Prostate gland (tissue), 2 donors: Measurements from ENCODE around the gene CBY1. TPM values are rescaled to one million over a fixed set of nuclear protein-coding genes. Genes with fewer than 3 reads are reported as not detected.

Experiments
- DNase-seq: peaks from one replicate; pipeline ENCODE4 v3.0.0-alpha.2; 2019; ENCODE audit warnings: low spot score
- H3K27ac ChIP-seq, 2 donors: fragments of 200-600 bp; sonication (generic); 2 replicates each; pipeline ENCODE4 v1.5.1; 2017 to 2019
- H3K27me3 ChIP-seq: fragments of 200-600 bp; sonication (generic); replicated peaks from 2 replicates; pipeline ENCODE4 v1.5.1; 2019; ENCODE audit not compliant: insufficient read depth
- H3K36me3 ChIP-seq, 2 donors: fragments of 200-600 bp; sonication (generic); 1 replicate in 1 of 2; 2 replicates in 1 of 2; pipeline versions ENCODE4 v1.5.1 to v1.8.1; 2017 to 2019
- H3K4me1 ChIP-seq: fragments of 200-600 bp; sonication (generic); replicated peaks from 2 replicates; pipeline ENCODE4 v1.5.1; 2019
- H3K4me3 ChIP-seq, 2 donors: fragments of 200-600 bp; sonication (generic); 2 replicates each; pipeline ENCODE4 v1.5.1; 2017 to 2019
- H3K9me3 ChIP-seq: fragments of 200-600 bp; sonication (generic); 2 replicates; pipeline ENCODE4 v1.5.1; 2017
- POLR2A ChIP-seq: fragments of 450-650 bp; IDR thresholded peaks from one replicate; pipeline ENCODE4 v1.6.1; 2016; ENCODE audit warnings: antibody characterized with exemption, mild to moderate bottlenecking
- POLR2AphosphoS5 ChIP-seq: sonication (generic); formaldehyde crosslinking; IDR thresholded peaks from one replicate; pipeline ENCODE4 v1.6.1; 2017; ENCODE audit warnings: antibody characterized with exemption
- WGBS: methylation state at CpG from one replicate; pipeline ENCODE4 v1.1.5; 2018; 5-methylcytosine and 5-hydroxymethylcytosine counted together
- intact Hi-C: fragments of 100-400 bp; cut with DNase I; formaldehyde crosslinking; loops from one replicate; pipeline ENCODE4 v1.14.2; 2022
- total RNA-seq, 2 donors: library from RNA; depleted of rRNA; stranded (reverse); fragments of >200 nt; gene quantifications; one replicate each; pipeline ENCODE4 v1.1.0, GENCODE V29; 2016
- TF ChIP-seq, protein P1 (sequence below), 4 experiments: fragments of 200-600 bp in 2 of 4; fragments of 450-650 bp in 2 of 4; sonication (generic) in 2 of 4; IDR thresholded peaks; 1 replicate in 3 of 4; 2 replicates in 1 of 4; pipeline ENCODE4 v1.5.1; 2016 to 2019; ENCODE audit warnings: antibody characterized with exemption in 4 of 4, mild to moderate bottlenecking in 2 of 4, moderate library complexity in 2 of 4

CBY1 gene
- total RNA-seq, 2 donors from 2014 or later: 24.7 to 41.0 TPM

DNA sequence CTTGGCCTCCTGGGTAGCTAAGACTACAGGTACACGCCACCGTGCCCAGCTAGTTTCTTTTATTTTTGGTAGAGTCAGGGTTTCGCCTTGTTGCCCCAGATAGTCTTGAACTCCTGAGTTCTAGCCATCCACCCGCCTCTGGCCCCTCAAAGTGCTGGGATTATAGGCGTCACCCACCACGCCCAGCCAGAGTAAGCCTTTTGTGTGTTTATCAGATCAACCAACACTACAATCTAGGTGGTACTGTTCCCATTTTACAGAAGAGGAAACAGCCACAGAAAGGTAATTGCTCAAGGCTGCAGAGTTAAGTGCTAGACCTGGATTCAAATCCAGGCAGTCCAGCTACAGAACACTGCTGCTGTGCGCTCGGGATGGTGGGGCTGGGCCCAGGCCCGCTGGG, 28.5 kb downstream of the CBY1 start:
- no peak overlapping the region for H3K4me3 ChIP-seq
- no peak overlapping the region for H3K27ac ChIP-seq
- H3K27me3 ChIP-seq: no peaks in the 10 kb centered on the region
- peaks cover 5% of the 10 kb centered on the region for H3K4me1 ChIP-seq
- TF ChIP-seq POLR2AphosphoS5 (no peak), POLR2A (no peak)
- TF ChIP-seq, protein P1, sequence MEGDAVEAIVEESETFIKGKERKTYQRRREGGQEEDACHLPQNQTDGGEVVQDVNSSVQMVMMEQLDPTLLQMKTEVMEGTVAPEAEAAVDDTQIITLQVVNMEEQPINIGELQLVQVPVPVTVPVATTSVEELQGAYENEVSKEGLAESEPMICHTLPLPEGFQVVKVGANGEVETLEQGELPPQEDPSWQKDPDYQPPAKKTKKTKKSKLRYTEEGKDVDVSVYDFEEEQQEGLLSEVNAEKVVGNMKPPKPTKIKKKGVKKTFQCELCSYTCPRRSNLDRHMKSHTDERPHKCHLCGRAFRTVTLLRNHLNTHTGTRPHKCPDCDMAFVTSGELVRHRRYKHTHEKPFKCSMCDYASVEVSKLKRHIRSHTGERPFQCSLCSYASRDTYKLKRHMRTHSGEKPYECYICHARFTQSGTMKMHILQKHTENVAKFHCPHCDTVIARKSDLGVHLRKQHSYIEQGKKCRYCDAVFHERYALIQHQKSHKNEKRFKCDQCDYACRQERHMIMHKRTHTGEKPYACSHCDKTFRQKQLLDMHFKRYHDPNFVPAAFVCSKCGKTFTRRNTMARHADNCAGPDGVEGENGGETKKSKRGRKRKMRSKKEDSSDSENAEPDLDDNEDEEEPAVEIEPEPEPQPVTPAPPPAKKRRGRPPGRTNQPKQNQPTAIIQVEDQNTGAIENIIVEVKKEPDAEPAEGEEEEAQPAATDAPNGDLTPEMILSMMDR (IDR thresholded peaks at IDR 0.05): no peak
- WGBS: 90% methylated on average over 9 of the region's 9 CpGs
- H3K9me3 ChIP-seq: no peaks in the 10 kb centered on the region
- intact Hi-C loops: loop anchor here (5.0 kb wide), 1 partner anchor 47 kb away; no protein-coding TSS in a partner anchor
- no peak for DNase-seq
- peaks cover 0 to 7% of the 10 kb centered on the region in 2 donors for H3K36me3 ChIP-seq

DNA sequence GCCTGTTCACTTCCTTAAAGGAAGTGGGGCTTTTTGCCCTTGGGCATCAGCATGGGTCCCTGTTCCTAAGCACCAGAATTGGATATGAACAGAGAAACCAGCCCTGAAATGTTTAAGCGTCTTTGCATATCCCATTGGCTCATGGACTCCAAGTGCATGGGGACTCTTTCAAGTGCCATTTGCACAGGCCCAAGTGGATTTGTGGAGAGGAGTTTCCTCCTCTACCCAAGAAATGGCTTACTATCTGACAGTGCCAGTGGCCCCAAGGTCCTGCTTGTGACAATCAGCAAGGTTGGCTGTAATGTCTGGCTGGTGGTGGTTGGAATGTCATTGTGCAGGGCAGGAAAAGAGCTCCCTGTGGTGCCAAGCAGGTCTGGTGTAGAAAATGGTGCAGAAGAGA, 29.3 kb downstream of the CBY1 start:
- Histone ChIP-seq H3K4me3 (no peak overlapping the region), H3K36me3 (peaks cover 0 to 7% of the 10 kb centered on the region in 2 donors), H3K4me1 (peaks cover 5% of the 10 kb centered on the region), H3K9me3 (no peaks in the 10 kb centered on the region), H3K27ac (no peak overlapping the region), H3K27me3 (no peaks in the 10 kb centered on the region)
- no peak for DNase-seq
- intact Hi-C loops: no loop called here
- 88% methylated on average over 1 of the region's 1 CpG for WGBS
- TF ChIP-seq POLR2AphosphoS5 (no peak), POLR2A (no peak)
- TF ChIP-seq, protein P1 (IDR thresholded peaks at IDR 0.05): no peak

DNA sequence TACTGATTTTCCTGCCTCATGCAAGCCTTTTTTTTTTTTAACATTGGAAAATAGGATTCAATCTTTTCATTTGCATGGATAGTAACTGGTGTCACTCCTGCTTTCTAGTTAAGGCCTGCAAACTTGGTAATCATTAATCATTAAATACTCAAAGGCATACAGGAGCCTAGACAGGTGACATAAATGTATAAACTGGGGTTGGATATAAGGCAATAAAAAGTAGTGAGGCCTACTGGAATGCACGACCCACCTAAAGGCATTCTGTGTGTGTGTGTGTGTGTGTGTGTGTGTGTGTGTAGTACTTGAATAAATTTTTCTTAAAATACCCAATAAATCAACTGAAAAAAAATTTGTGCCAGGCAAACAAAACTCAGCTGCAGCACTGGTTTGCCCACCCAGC, 33.2 kb downstream of the CBY1 start:
- DNase-seq: no peak

DNA sequence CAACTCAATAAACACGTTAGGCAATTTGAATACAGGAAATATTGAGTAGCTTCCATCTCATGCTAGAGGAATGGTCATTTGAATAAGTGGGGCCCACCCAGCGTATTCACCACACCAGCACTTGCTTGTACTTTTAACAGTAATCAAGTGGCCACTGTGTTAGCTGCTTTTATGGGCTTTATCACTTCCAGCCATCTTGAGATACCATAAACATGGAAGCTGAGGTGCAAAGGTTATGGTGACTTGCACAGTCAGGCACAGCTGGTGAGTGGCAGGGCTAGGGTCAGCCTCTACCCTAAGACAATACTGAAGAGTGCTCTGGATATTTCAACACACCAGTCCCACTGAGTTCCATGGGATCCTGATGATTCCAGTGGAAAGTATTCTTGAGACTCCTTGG, 37.6 kb downstream of the CBY1 start:
- Histone ChIP-seq H3K27ac (no peak overlapping the region), H3K9me3 (no peaks in the 10 kb centered on the region), H3K36me3 (no peaks in the 10 kb centered on the region), H3K4me3 (no peak overlapping the region), H3K4me1 (peaks cover 7% of the 10 kb centered on the region), H3K27me3 (no peaks in the 10 kb centered on the region)
- no peak for TF ChIP-seq POLR2A
- 84% methylated on average over 2 of the region's 2 CpGs for WGBS
- intact Hi-C loops: no loop called here
- no peak for DNase-seq

More for the DNA sequence above, 33.2 kb downstream of the CBY1 start:
- 45% methylated on average over 1 of the region's 1 CpG for WGBS
- Histone ChIP-seq H3K27me3 (no peaks in the 10 kb centered on the region), H3K4me3 (no peak overlapping the region), H3K36me3 (peaks cover 0 to 7% of the 10 kb centered on the region in 2 donors), H3K9me3 (no peaks in the 10 kb centered on the region), H3K4me1 (no peaks in the 10 kb centered on the region), H3K27ac (no peak overlapping the region)
- TF ChIP-seq POLR2AphosphoS5 (no peak), POLR2A (no peak)
- TF ChIP-seq, protein P1 (IDR thresholded peaks at IDR 0.05): no peak
- intact Hi-C loops: no loop called here

DNA sequence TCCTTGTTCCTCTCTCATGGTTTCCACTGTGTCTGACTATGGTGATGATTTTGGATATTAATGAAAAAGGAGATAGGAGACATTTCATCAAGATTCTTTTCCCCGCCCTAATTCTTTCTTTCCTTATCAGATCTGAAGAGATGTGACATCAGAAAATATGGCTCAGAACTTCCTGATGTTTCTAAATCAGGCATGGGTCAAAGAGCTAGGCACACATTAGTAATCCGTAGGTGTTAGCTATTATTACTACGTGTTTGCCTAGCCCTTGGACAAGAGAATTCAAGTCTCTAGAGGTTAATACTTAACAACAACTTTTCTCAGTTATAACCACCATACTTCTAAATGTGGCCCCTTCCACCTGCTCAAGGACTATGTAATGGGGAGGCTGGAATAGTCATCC, 38.5 kb downstream of the CBY1 start:
- no peaks in the 10 kb centered on the region for H3K27me3 ChIP-seq
- intact Hi-C loops: no loop called here
- H3K4me1 ChIP-seq: peaks cover 7% of the 10 kb centered on the region
- 83% methylated on average over 3 of the region's 3 CpGs for WGBS
- no peak for TF ChIP-seq POLR2A
- TF ChIP-seq, protein P1 (IDR thresholded peaks at IDR 0.05): no peak
- TF ChIP-seq POLR2AphosphoS5: no peak
- no peak overlapping the region for H3K4me3 ChIP-seq
- H3K9me3 ChIP-seq: no peaks in the 10 kb centered on the region
- H3K27ac ChIP-seq: no peak overlapping the region
- no peak for DNase-seq
- no peaks in the 10 kb centered on the region for H3K36me3 ChIP-seq
